KMS-11 (cell line): ENCODE results near the gene NLGN1.

Experiments used
- H2AFZ ChIP-seq: fragments of 200-600 bp; sonication (generic); 2 replicates; pipeline ENCODE4 v1.6.1; 2016; ENCODE audit warnings: antibody characterized with exemption, mixed run types, low read depth
- H3K27ac ChIP-seq: fragments of 200-600 bp; sonication (generic); 2 replicates; pipeline ENCODE4 v1.6.1; 2016; ENCODE audit warnings: mild to moderate bottlenecking, mixed run types
- H3K27me3 ChIP-seq: fragments of 200-600 bp; sonication (generic); 2 replicates; pipeline ENCODE4 v1.6.1; 2017; ENCODE audit warnings: mild to moderate bottlenecking, low read depth, mixed run types, moderate library complexity; ENCODE audit not compliant: insufficient read depth
- H3K36me3 ChIP-seq: fragments of 200-600 bp; sonication (generic); 2 replicates; pipeline ENCODE4 v1.6.1; 2017; ENCODE audit warnings: mild to moderate bottlenecking, mixed run types; ENCODE audit not compliant: insufficient read depth
- H3K4me1 ChIP-seq: fragments of 200-600 bp; sonication (generic); 2 replicates; pipeline ENCODE4 v1.6.1; 2016; ENCODE audit warnings: mild to moderate bottlenecking, low read depth, mixed run types; ENCODE audit not compliant: poor library complexity, severe bottlenecking
- H3K4me2 ChIP-seq: fragments of 200-600 bp; sonication (generic); 2 replicates; pipeline ENCODE4 v1.7.0; 2016; ENCODE audit warnings: mild to moderate bottlenecking, mixed run types
- H3K4me3 ChIP-seq: fragments of 200-600 bp; sonication (generic); IDR thresholded peaks from 2 replicates; pipeline ENCODE4 v1.6.1; 2017; ENCODE audit warnings: low read depth, low read length, mixed read lengths; ENCODE audit not compliant: insufficient read depth
- H3K79me2 ChIP-seq: fragments of 200-600 bp; sonication (generic); 2 replicates; pipeline ENCODE4 v1.6.1; 2016; ENCODE audit warnings: low read depth, mixed run types; ENCODE audit not compliant: insufficient read depth
- H3K9ac ChIP-seq: fragments of 200-600 bp; sonication (generic); 2 replicates; pipeline ENCODE4 v1.6.1; 2016; ENCODE audit warnings: mild to moderate bottlenecking, mixed run types
- H4K20me1 ChIP-seq: fragments of 200-600 bp; sonication (generic); 2 replicates; pipeline ENCODE4 v1.6.1; 2016; ENCODE audit warnings: mild to moderate bottlenecking, mixed run types; ENCODE audit not compliant: insufficient read depth
- CTCF ChIP-seq: fragments of 200-600 bp; sonication (generic); conservative IDR thresholded peaks from 2 replicates; pipeline ENCODE4 v1.6.1; 2017; ENCODE audit warnings: low read depth, mild to moderate bottlenecking, antibody characterized with exemption, low read length, moderate library complexity, mixed read lengths

The NLGN1 gene

GRCh38 chr3:174126990-174127758, 729.6 kb downstream of the NLGN1 start:
- H3K79me2 ChIP-seq = no peaks in the 10 kb centered on the region
- no peak for TF ChIP-seq CTCF
- H3K4me3 ChIP-seq = no peak overlapping the region
- H3K36me3 ChIP-seq = no peaks in the 10 kb centered on the region
- no peaks in the 10 kb centered on the region for H4K20me1 ChIP-seq
- H3K4me2 ChIP-seq = no peak overlapping the region
- H2AFZ ChIP-seq = no peak overlapping the region
- no peak overlapping the region for H3K27ac ChIP-seq
- no peaks in the 10 kb centered on the region for H3K27me3 ChIP-seq
- H3K9ac ChIP-seq = no peak overlapping the region
- H3K4me1 ChIP-seq = no peaks in the 10 kb centered on the region

- H3K4me1 ChIP-seq = no peaks in the 10 kb centered on the region
- H3K4me2 ChIP-seq = no peak overlapping the region
- H3K9ac ChIP-seq = no peak overlapping the region
- H3K79me2 ChIP-seq = no peaks in the 10 kb centered on the region
- no peak for TF ChIP-seq CTCF
- no peaks in the 10 kb centered on the region for H3K27me3 ChIP-seq
- H4K20me1 ChIP-seq = no peaks in the 10 kb centered on the region
- H3K36me3 ChIP-seq = no peaks in the 10 kb centered on the region
- H2AFZ ChIP-seq = no peak overlapping the region
- H3K27ac ChIP-seq = no peak overlapping the region
- H3K4me3 ChIP-seq = no peak overlapping the region
These were observed 734.5 kb downstream of the NLGN1 start for GRCh38 chr3:174132006-174132405.

- Histone ChIP-seq H3K36me3 (no peaks in the 10 kb centered on the region), H3K4me3 (no peak overlapping the region), H3K4me1 (no peaks in the 10 kb centered on the region), H4K20me1 (no peaks in the 10 kb centered on the region), H3K4me2 (no peak overlapping the region), H3K27ac (no peak overlapping the region), H2AFZ (no peak overlapping the region), H3K79me2 (no peaks in the 10 kb centered on the region), H3K9ac (no peak overlapping the region), H3K27me3 (no peaks in the 10 kb centered on the region)
- no peak for TF ChIP-seq CTCF
These were observed 735.0 kb downstream of the NLGN1 start for GRCh38 chr3:174132421-174133042.

- no peak overlapping the region for H2AFZ ChIP-seq
- H4K20me1 ChIP-seq = no peaks in the 10 kb centered on the region
- H3K27me3 ChIP-seq = no peaks in the 10 kb centered on the region
- H3K4me3 ChIP-seq = no peak overlapping the region
- H3K9ac ChIP-seq = no peak overlapping the region
- no peaks in the 10 kb centered on the region for H3K79me2 ChIP-seq
- H3K4me2 ChIP-seq = no peak overlapping the region
- H3K36me3 ChIP-seq = no peaks in the 10 kb centered on the region
- no peak for TF ChIP-seq CTCF
- no peaks in the 10 kb centered on the region for H3K4me1 ChIP-seq
- H3K27ac ChIP-seq = no peak overlapping the region
These were observed 748.5 kb downstream of the NLGN1 start for GRCh38 chr3:174146008-174146407.
